ENCODE data around the gene TMEM215.

TMEM215 gene

DNA sequence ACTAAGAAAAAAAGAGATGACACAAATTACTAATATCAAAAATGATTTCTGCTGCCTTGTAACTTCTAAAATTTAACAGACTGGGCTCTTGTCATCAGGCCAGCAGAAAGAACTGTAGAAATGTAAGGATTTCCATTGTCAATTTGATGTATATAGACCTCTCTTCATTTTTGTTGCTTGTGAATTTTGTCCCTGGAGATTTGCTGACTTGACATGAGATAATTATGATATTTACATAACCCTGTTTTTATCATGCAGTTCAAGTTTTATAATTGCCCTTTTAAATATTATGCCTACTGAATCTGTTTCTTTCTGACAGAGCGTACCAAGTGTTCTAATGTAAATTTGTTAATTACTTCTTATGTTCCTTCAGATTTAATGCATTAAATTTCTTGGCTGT is 23.9 kb downstream of the TMEM215 start:
- TF ChIP-seq GATA2 (IDR thresholded peaks at IDR 0.05; ENCODE audit: low read depth, low read length) (no peak), GATA3 (IDR thresholded peaks at IDR 0.05; ENCODE audit: low read depth, low read length) (no peak)

DNA sequence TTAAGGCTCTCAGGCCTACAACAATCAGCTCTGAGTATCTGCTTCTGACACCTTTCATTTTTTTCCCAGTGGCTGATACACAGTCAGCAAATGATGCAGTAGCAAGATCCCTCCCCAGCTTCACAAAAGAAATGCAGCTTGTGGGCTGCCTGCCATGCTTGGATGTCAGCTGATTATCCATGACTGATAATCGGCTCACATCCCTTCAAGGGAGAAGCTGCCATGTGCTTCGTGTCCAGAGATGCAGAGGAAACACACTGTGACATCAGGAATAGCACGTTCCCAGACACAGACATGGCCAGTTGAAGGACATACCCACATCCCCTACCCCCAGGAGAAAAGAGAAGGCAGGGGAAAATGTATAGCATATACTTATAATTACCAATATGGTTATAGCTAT is 27.9 kb downstream of the TMEM215 start:
- peak; percentile 77 for TF ChIP-seq GATA3 (IDR thresholded peaks at IDR 0.05; ENCODE audit: low read depth, low read length)
- TF ChIP-seq GATA2 (IDR thresholded peaks at IDR 0.05; ENCODE audit: low read depth, low read length) = peak; percentile 91

DNA sequence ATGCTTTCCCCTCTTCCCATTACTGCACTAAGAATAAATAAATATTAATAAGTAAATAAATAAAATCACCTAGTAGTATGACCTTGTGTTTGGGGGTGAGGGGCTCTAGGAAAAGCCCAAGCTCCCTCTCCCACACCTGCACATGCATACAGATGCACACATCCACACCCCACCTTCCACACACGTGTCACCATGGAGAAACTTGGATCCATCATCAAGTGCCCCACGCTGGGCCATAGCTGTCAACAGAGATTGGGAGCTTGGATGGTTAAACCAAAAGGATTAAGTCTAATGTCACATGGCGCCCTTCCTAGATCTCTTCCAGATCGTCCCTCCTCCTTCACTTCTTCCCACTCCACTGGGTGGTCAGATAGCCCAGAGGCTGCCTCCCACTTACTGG is 37.0 kb downstream of the TMEM215 start:
- TF ChIP-seq GATA3 (IDR thresholded peaks at IDR 0.05; ENCODE audit: low read depth, low read length) = no peak
- no peak for TF ChIP-seq GATA2 (IDR thresholded peaks at IDR 0.05; ENCODE audit: low read depth, low read length)

DNA sequence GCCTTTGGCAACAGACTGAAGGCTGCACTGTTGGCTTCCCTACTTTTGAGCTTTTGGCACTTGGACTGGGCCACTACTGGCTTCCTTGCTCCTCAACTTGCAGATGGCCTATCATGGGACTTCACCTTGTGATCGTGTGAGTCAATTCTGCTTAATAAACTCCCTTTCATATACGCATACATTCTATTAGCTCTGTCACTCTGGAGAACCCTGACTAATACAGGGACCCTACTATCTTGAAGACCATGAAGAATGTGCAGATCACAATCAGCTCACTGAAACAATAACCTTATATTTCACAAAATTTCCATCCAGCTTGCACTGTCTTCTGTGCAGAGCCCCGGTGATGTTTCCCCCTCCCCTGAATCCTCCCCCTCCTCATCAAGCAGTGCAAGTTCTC is 39.8 kb downstream of the TMEM215 start:
- TF ChIP-seq GATA3 (IDR thresholded peaks at IDR 0.05; ENCODE audit: low read depth, low read length) (no peak), GATA2 (IDR thresholded peaks at IDR 0.05; ENCODE audit: low read depth, low read length) (no peak)

DNA sequence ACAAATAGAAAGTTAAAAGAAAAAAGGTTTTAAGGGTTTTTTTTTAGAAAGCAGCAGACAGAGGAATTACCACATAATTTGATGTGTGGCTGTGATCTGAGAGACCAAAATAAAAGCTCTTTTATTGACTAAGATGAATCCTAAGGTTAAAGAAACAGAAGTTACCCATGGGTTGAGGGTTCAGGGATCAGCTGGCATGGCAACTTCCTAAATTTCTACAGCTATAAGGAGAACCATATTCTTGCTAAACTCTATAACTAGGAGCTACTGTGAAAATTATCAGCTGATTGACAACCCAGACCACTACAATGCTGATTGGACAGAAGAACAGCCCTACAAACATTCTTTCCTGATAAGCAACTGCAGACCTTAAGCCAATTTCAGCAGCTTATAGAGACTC is 40.2 kb downstream of the TMEM215 start:
- no peak for TF ChIP-seq GATA3 (IDR thresholded peaks at IDR 0.05; ENCODE audit: low read depth, low read length)
- TF ChIP-seq GATA2 (IDR thresholded peaks at IDR 0.05; ENCODE audit: low read depth, low read length) = no peak

DNA sequence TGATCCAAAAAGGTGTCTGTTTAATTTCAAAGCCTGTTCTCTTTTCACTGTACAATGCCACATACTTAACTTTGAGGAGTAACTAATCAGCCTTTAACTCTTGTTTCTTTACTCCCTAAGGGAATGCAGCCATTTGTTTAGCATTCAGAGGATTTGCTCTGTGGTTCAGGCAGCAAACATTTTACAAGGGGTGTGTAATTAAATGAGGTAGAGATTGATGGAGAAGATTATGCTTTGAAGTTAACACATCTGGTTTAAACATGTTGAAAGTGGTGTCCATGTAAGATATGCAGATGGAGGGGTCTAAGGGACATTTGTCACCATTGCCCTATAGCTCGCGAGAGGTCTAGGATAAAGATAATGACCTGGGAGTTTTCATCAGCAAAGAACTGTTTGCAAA is 41.9 kb downstream of the TMEM215 start:
- TF ChIP-seq GATA2 (IDR thresholded peaks at IDR 0.05; ENCODE audit: low read depth, low read length) = peak; percentile 60; the same call in 1 of the 2 replicates
- TF ChIP-seq GATA3 (IDR thresholded peaks at IDR 0.05; ENCODE audit: low read depth, low read length) = peak; percentile 78

DNA sequence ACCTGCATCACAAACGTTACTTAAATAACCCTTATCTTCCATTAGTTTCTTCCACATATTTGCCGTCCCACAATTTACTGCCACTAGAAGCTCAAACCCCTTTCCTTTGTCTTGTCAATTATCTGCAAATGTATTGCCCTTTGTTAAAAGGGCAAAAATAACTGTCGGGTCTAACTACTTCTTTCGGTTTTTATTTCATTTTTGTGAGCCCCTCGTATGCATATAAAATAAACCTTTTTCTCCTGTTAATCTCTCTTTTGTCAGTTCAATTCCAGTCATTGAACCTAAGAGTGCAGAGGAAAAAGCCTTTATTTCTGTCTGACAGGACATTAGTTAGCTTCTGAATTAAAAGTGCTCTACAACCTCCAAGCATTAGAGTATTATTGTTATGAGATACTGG is 45.5 kb downstream of the TMEM215 start:
- TF ChIP-seq GATA2 (IDR thresholded peaks at IDR 0.05; ENCODE audit: low read depth, low read length) = no peak
- TF ChIP-seq GATA3 (IDR thresholded peaks at IDR 0.05; ENCODE audit: low read depth, low read length) = no peak

DNA sequence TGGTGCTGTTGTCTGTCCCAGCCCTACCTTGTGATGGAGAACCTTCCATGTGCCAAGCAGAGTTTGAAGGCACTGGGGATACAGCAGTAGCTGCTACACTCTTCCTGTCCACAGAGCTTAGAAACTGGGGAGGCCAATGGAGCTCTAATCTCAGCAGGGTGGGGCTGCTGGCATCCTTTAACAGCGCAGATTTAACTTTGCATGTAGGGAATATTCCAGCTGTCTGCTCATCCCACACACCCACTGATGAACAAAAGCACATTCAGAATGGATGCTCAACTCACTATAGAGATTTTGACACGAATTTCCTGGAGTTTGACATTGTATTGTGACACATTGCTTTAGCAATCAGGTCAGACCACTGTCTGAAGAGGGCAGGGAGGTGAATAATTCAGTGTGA is 49.0 kb downstream of the TMEM215 start:
- TF ChIP-seq GATA3 (IDR thresholded peaks at IDR 0.05; ENCODE audit: low read depth, low read length) (no peak), GATA2 (IDR thresholded peaks at IDR 0.05; ENCODE audit: low read depth, low read length) (no peak)
